NCI-H1105 (cell line): ENCODE data around the gene BCAR1.
"Not testable (repeated sequence)": the region's sequence is repeated elsewhere in the genome, so short reads cannot be mapped to it uniquely, and the experiment has no call there.

Experiments used
- DNase-seq: peaks from one replicate; lab custom pipeline; 2025; lab: John Stamatoyannopoulos, UW

Gene BCAR1

DNA sequence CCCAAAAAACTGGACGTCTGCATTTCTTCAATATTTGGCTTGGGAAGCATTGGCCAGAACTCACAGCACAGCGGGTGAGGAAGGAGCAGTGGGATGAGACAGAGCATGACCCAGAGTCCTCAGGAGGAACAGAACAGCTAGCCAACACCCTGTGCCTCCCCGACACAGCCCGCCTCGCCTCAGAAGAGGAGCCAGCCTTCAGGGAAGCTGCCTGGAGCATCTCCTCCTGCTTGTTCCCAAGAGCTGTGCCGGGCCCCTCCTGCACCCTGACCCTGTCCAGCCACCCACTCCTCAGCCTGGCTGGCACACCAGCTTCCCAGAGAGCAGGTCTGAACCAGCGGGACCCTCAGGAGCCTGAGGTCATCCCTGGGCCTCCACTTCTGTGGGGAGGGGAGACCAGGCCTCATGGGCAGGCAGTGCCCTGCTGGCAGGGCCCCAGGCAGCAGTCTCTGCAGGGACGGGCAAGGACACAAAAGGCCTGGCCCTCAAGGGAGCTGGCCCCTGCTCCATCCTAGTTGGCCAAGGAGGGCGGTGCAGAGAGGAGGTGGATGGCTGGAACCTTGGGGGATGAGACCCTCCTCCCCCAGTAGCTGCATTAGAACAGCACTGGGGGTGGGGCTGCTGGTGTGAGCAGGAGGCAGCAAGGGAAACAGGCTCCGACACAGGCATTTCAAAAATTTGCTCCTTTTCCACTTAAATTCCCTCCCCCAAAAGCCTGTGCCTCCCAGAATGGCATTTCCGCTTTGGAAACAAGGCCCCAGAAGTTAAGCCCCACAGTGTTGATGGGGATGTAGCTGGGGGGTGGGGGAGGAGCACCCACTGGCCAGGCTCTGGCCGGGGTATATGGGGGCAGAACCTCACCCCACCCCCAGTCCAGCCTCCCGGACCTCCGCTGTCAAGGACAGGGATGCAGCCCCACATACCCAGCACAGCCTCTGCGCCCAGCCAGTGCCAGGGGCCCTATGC, 1.8 kb upstream of the BCAR1 start:
- no peak for DNase-seq

DNA sequence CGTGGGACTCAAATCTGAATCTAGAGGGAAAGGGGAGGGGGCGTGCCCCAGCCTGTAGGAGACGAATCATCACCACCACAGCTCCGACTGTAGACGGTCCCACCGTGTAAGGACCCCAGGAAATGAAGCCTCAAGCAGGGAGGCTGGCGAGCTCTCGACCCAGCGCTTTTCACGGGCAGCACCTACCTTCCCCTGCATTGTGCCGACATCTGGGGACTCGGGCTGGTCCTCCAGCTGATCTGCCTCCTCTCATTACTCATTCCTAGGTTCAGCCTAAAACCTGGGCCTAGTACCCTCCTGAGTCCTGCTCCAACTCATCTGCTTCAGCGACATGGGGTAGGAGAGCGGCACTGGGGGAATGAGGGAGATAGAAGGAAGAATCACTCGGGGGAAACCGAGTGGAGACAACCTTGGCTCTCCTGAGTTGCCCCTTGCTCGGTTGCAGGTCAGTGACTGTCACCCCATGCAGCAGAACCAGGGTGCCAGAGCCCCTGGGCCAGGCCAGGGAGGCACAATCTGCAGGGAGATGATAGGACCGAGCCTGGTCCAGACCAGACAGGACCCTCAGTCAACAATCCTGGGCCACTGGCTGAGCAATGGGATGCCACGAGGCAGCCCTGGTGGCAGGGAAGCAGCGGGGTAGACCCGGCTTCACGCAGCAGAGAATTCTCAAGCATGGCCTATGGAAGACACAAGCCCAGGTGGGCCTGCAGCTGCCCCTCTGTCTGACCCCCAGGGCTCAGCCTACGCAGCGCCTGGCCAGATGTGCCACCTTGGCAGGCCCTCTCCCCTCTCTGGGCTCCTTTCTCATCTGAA, 833 bp upstream of the BCAR1 start:
- no peak for DNase-seq

DNA sequence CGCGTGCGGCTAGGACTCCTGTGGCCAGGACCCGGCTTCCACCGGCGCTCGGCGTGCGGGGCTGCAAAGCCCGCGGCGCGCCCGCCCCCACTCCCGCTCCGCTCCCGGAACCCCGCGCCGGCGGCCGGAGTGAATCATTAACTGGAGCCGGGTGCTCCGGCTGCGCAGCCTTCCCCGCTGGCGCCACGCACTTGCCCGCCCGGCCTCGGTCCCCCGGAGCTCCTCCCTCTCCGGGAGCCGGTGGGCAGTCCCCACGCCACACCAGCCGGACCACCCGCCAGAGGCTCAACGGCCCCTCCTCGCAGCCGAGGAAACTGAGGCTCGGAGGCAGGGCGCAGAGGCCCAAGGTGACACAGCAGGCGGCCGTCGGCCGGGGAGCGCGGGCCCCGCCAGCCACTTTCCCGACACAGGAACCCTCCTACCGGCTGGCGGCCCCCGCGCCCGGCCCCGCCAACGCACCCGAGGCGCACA, 580 bp downstream of the BCAR1 start:
- no peak for DNase-seq

DNA sequence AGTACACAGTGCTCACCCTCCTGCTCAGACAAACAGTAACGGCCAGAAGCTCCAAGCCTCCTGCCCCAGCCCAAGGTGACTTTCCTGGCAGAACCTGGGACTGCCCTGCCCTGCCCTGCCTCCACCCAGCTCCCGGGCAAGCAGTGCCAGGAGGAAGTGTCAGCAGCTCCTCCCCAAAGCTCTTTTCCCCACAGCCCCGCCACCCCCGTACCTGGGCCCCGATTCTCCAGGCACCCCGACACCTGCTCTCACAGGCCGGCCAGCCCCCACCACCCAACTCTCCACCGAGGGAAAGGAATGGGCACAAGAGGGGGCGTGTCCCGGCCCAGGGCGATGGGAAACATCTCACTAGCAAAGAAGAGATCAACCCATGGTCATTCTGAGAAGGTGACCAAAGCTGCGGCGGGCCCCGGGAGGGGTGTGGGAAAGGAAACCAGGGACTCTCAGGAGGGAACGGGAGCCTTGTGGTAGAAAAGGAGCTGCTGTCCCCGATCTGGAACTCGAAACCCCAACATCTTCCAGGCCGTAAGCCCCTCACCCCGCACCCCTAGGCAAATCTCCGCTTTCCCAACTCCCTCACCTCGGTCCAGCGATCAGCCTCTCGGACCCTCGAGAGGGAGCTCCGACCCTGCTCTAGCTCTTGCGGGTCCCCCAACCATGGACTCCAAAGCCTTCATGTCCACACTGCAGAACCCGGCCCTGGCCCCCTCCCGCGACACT, 1.2 kb downstream of the BCAR1 start:
- DNase-seq = no peak

DNA sequence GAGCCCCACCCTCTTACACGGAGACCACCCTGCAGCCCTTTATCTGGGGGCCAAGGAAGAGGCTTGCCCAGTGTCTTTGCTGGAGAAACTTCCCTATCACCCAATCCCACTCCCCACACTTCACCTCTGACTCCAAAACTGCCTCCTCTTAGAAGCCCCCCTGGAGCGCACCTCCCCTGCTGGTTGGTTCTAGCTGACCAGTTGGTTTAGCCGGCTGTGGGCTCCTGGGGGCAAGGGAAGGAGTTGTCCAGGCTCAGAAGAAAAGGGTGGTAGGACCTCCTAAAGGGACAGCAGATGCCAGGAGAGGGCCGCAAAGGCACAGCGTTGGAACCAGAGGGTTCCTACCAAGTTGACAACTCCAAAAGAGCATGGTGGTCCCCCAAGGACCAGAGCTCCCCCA, 2.0 kb downstream of the BCAR1 start:
- DNase-seq = no peak

DNA sequence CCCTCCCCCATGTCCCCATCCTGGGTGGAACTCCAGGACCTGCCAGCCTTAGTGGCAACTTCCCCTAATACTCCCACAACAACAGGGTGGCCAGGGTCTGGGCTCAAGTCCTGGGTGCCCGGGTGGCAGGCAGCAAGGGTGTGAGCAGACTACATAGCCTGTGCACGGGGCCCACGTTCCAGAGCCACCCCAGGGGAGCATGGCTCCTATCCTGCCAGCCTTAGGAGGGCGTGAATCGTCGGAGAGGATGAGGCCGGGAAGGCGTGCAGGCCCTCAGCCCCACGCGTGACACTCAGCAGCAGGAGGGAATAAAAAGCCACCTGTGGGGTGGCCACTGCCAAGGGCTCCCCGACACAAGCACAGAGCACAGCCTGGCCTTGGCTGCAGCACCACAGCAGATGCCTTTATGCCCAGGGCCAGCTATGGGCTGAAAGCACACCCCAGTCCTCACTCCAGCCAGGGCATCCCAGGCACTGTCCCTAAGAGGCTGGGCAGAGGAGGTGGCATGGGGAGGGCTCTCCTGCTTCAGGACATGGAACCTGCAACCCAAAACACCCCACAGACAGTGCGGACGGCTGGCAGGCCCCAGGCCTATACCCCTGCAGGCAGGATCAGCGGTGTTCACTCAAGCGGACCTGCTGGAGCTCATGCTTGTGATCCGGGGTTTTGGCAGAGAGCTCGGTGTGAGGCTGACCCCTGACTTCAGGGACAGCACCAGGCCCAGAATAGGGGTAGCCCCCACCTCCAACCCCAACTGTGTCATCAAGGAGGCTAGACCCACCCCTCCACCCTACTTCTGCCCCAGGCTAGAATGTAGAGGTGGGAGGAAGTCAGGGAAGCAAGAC, 2.7 kb downstream of the BCAR1 start:
- DNase-seq = no peak

DNA sequence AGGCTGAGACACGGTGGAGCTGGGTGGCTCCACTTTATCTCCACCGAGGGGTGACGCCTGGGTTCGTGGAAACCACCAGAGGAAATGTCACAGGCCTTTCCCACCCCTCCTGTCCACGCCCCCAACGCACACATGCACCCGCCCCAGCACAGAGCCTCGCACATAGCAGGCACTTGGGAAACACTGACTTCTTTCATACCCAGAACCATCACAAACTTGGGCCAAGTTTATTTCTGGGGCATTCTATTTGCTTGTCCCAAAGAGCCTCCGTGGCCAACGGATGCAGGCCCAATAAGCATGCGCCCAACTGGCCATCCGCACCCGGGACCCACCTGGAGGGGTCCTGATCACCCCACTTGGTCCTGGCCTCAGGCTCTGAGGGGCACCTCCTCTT, 3.3 kb downstream of the BCAR1 start:
- DNase-seq = no peak

DNA sequence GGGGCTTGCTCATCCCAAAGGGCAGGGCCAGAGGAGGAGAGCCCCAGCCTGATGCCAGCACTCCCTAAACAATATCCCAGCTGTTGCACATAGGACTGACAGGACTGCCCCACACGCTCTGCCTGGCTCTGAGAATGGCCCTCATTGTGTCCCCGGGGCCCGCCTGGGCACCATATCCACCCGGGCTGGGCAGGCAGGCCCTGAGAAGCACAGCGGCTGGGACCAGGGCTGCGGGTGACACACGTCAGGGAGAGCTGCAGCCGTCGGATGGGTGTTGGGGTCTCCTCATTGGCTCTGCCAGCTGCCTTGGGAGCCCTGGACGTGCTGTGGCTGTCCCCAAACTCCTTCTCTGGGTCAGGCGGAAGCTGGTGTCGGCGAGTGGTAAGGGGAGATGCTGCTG, 4.2 kb downstream of the BCAR1 start:
- DNase-seq = no peak

DNA sequence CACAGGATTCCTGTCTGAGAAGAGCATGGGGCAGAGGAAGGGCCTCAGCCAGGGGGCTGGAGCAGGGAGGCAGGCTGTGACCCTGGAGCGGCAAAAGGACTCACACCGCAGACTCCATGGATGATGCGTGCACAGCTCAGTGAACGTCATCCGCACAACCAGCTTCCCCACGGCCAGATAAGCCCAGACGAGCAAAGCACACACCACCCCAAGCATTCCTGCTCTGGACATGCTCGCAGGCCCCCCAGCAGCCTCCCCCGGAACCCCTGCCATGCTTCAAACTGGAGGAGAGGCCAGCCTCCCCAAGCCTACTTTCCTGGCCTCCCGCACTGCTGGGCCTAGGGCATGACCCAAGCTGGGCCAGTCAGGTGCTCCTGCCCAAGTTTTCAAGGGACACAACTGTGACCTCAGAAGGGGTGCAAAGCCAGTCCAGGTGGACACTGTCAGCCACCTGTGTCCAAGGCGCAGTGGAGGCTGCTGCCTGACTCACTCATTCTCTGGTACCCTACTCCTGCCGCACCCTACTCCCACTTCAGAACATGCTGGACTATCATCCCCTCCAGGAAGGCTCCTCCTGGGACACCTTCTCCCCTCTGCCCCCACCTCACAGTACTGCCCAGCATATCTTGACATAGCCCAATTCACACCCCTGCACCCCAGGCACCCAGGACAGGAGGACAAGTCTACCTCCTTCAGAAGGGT, 4.8 kb downstream of the BCAR1 start:
- DNase-seq = no peak

DNA sequence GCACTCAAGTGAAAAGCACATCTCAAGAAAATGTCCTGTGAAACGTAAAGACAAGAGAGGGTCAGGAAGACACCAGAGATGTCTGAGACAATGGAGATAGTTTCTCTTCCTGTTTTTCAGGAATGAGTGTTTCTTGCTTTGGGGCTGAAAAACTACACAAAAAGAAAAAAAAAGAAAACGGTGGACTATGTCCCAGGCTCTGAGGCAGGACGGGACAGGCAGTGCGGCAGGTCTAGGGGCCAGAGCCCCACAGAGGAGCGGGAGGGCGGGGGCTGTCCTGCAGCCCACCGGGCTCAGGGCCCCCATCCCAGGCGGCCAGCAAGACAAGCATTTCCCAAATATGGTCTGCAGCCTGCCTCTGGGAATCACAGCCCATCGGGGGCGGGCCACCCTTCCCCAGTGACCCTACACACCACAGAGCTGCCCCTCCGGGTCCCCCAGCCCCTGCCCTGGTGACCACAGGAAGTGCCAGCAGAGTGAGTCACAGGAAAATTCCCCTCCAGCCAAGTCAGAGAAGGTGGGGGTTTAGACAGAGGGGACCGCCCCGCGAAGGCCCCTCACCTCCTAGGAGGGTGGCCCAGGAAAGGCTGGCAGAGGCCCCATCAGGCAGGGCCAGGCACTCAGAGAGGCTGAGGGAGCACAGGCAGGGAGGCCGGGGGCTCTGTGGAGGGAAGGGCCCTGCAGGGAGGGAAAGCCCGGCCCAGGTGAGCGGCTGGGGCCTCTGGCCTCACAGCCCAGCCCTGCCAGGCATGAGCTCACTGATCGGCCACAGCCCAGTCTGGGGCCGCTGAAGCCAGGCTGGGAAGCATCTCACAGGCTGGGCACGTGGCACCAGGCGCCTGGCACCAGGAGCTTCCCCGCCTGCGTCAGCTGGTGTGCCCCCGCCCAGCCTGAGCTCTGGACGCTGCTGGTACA, 6.3 kb downstream of the BCAR1 start:
- no peak for DNase-seq

DNA sequence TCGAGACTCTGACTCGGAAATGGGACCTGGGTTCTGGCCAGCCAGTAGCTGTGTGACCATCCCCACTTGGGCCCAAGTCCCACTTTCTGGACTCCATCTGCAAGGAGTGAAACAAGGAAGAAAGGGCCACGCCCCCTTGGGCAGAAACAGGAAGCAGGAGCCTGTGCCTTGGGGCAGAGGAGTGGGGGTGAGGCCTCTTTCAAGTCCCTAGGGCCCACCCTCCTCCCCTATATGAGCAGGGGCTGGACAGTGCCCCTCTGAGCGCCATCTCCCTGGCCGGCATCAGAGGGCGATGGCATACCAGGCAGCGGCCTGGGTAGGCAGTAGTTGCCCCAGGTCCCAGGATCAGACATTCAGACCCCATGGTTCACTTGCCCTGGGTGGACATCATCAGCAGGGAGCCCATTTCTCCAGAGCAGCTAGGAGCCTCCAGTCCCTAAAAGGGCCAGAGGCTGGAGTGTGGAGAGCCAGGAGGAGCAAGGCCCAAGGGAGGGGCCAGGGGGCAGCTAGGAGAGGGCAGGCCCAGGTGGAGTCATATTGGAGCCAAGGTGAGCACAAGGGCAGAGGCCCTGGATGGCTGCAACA, 7.1 kb downstream of the BCAR1 start:
- no peak for DNase-seq

DNA sequence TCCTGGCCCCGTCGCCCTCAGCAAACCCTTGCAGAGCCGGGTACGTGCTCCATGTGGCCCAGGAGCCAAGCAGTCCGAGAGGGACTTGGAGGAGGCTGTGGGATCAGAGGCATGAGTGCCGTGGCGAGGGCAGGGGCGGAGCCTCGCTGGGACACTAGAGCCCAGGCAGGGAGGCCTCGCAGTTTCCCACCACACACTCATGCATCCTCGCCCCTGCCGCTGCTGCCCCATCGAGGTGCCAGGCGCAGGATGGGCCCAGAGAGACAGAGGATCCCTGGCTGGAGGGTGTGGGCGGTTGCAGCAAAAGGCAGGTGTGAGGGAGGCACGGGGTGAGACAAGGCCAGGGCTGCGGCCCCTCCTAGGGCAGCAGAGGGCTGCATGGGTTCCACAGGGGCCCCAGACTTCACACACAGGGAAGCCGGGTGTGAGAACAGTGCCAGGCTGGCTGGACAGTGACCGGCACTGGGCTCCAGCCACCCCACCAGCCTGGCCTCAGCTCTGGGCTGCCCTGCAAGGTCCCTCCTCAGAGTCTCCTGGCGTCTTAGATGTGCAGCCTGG, 7.7 kb downstream of the BCAR1 start:
- DNase-seq = no peak

DNA sequence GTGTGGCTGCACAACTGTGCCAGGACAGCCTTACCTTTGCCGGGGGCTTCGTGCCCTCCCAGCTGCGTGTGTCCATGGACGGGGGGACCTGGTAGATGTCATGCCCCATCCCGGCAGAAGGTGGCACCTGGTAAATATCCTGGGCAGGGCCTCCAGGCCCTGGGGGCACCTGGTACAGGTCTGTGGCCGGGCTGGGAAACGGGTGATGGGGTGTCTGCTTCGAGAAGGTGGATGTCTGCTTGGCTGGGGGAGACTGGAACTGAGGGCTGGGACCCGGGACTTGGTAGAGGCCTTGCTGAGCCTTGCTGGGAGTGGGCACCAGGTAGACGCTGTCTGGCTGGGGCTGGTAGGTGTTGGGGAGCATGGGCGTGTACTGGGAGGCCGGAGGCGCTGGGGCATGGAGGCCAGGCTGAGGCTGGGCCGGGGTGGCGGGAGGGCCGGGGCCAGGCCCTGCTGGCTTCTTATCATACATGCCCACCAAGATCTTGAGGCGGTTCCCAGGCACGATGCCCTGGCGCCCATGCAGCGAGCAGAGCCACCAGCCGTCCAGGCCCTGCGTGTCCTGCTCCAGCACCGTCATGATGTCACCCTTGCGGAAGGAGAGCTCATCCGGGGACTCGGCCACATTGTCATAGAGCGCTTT, 8.9 kb downstream of the BCAR1 start:
- DNase-seq = not testable (repeated sequence)

DNA sequence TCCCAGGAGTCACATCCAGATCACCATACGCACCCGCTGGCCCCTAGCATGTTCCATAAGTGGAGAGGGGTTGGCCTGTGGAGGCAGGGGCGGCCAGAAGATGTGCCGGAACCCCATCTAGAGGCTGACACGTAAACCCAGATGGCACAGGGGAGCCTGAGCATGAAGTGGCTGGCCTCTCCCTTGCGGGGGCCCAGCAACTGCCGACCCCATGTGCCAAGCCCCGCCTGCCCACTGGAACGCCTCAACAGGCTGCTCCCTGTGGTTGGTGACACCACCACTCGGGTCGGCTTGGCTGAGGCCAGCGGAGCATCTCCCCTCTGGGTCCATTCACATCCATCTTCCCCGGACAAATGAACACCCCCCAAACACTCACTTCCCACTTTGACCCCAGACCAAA, 9.5 kb downstream of the BCAR1 start:
- DNase-seq = no peak

DNA sequence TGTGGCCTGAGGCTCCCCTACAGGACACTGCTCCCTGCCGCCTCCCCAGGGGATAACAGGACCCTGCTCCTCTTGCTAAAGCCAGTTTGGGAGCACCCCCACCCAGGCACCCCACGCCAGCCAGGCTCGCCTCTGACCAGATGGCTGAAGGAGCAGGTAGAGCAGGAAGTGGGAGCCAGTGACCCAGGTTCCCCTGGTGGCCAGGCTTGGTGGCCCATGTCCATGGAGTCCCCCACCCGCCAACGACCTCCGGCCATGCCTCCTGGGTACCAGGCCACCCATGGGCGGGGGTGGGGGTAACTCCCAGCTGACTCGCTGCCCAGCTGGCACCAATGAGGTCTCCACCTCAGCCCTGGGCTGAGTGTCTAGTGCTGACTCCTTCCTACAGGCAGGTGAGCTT, 10.0 kb downstream of the BCAR1 start:
- no peak for DNase-seq

DNA sequence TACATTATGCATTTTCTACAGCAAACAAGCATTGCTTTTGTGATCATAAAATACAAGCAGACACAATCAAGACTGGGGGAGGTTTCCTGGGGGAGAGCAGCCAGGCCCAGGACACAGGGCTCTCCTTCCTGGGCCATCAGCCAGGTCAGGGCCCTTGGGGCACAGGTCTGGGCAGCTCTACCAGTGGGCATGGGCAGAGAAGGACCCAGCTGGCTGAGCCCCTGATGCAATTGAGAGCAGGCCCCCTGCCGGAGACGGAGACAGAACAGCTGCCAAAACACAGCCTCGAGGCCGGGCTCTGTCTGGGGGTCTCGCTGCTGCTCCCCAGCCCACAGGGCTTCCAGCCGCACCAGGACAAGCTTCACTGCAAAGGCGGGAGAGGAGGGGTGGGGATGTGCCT, 10.8 kb downstream of the BCAR1 start:
- DNase-seq = not testable (repeated sequence)

DNA sequence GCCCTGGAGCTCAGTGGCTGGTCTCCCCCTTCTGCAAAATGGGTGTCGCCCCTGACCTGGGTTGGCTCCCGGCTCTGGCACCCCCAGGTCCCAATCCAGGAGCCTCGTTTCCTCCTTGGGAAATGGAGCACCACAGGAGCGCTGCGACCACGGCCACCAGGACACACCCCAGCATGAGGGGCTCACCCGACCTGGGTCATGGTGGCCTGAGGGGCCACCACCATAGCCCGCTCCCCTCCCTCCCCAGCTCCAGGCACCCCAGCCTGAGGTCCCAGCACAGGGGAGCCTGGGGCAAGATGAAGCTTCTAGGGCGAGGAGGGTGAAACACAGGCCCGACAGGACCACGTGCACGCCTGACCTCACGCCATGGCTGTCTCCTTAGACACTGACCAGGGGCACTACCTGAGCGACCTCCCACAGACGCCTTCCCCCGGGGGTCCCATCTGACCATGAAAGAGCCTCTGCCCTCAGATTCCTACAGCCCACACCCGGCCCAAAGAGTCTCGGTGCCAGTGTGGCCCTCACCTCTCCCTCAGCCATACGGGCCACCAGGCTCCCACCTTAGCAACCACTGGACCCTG, 11.8 kb downstream of the BCAR1 start:
- DNase-seq = no peak
